GM13977 (cell line): Measurements from ENCODE around the gene PPP2R2D.
A peak's percentile ranks its signal among the peaks of the same experiment; 100 is the strongest.
"Not testable (repeated sequence)": the region's sequence is repeated elsewhere in the genome, so short reads cannot be mapped to it uniquely, and the experiment has no call there.

Experiments used
- DNase-seq: peaks from one replicate; pipeline ENCODE4 v3.0.0; 2012; ENCODE audit warnings: low spot score
- in situ Hi-C: fragments of 300-500 bp; cut with MboI; formaldehyde crosslinking; loops from one replicate; pipeline ENCODE4 v1.12.0; 2022; ENCODE audit warnings: low sequenced_read_pairs, low pct_unique_long_range_greater_than_20kb, mixed read lengths, inconsistent platforms; ENCODE audit not compliant: unreplicated experiment
- TF ChIP-seq, protein P1 (sequence below): IDR thresholded peaks from 2 replicates; pipeline ENCODE4 v1.5.1; 2012; ENCODE audit warnings: mild to moderate bottlenecking, control low read depth; ENCODE audit not compliant: insufficient read depth; ENCODE audit errors: extremely low read depth, missing control alignments

Gene PPP2R2D

DNA sequence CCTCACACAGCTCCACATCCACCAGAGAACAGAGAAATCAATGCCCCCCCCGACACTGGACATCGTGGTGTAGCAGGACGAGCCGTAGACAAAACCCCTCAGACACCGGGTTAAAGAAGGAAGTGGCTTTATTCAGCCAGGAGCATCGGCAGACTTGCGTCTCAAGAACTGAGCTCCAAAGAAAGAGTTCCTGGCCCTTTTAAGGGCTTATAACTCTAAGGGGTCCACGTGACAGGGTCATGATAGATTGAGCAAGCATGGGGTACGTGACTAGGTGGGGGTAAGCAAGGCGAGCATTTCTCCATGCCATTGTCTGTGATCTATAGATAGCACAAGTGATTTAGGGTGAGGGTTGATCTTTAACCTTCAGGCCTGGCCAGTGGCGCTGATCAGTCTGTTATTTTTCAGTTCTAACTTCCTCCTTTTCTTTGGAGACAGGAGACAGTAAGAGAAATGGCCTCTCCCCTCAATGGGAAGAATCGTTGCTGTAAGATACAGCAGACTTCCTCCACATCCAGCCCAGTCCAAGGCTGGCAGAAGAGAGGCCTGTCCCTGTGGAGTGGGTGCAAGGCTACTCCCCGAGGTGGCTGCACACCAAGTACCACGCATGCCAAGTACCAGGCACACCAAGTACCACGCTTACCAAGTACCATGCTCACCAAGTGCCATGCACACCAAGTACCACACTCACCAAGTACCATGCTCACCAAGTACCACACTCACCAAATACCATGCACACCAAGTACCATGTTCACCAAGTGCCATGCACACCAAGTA lies 19.5 kb upstream of the PPP2R2D start:
- in situ Hi-C loops = loop anchor here (25.0 kb wide), 2 partner anchors 256 to 1694 kb away; no protein-coding TSS in a partner anchor
- TF ChIP-seq, protein P1, sequence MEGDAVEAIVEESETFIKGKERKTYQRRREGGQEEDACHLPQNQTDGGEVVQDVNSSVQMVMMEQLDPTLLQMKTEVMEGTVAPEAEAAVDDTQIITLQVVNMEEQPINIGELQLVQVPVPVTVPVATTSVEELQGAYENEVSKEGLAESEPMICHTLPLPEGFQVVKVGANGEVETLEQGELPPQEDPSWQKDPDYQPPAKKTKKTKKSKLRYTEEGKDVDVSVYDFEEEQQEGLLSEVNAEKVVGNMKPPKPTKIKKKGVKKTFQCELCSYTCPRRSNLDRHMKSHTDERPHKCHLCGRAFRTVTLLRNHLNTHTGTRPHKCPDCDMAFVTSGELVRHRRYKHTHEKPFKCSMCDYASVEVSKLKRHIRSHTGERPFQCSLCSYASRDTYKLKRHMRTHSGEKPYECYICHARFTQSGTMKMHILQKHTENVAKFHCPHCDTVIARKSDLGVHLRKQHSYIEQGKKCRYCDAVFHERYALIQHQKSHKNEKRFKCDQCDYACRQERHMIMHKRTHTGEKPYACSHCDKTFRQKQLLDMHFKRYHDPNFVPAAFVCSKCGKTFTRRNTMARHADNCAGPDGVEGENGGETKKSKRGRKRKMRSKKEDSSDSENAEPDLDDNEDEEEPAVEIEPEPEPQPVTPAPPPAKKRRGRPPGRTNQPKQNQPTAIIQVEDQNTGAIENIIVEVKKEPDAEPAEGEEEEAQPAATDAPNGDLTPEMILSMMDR = no peak
- no peak for DNase-seq

- TF ChIP-seq, protein P1 = no peak
- in situ Hi-C loops = loop anchor here (25.0 kb wide), 2 partner anchors 255 to 1695 kb away; no protein-coding TSS in a partner anchor
- DNase-seq = no peak
Observed at GRCh38 chr10:131882151-131882550, 18.7 kb upstream of the PPP2R2D start.

DNA sequence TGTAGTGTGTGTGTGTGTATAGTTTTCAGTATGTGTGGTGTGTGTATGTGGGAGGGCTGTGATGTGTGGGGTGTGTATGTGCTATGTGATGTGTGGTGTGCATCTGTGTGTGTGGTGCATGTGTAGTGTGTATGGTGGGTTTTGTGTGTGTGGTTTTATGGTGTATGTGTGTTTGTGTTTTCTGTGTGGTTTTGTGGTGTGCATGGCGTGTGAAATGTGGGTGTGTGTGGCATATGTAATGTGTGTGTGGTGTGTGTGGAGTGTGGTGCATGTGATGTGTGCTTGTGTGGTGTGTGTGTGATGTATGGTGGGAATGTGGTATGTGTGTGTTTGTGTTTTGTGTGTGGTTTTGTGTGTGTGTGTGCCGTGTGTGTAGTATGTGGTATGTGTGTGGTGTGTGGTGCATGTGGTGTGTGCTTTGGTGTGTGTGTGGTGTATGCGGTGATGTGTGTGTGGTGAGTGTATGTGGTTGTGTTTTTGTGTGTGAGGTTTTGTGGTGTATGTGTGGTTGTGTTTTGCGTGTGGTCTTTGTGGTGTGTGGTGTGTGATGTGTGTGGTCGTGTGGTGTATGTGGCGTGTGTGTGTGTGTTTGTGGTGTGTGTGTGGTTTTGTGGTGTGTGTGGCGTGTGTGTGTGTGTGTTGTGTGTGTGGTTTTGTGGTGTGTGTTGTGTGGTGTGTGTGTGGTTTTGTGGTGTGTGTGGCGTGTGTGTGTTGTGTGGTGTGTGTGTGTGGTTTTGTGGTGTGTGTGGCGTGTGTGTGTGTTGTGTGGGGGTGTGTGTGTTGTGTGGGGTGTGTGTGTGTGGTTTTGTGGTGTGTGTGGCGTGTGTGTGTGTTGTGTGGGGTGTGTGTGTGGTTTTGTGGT lies 18.0 kb upstream of the PPP2R2D start:
- TF ChIP-seq, protein P1 = no peak
- in situ Hi-C loops = loop anchor here (25.0 kb wide), 2 partner anchors 254 to 1696 kb away; no protein-coding TSS in a partner anchor
- no peak for DNase-seq

DNA sequence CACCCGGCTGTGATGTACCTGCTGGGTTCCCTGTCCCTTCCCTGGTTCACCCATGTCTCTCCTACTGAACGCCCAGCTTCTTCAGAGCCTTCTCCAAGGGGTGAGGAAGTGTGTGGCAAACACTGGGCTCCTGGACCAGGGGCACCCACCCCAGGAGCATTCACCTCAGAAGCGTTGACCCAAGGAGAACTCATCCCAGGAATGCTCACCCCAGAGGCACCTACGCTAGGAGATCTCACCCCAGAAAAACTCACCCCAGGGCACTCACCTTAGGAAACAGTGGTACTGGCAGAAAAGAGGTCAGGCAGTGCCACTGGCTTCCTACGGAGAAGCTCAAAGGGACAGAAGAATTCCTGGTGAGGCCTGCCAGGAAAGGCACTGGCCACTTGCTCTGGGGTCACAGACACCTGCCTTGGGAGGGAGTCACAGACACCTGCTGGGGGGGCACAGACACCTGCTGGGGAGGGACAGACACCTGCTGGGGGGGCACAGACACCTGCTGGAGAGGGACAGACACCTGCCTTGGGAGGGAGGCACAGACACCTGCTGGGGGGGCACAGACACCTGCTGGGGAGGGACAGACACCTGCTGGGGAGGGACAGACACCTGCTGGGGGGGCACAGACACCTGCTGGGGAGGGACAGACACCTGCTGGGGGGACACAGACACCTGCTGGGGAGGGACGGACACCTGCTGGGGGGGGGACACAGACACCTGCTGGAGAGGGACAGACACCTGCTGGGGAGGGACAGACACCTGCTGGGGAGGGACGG lies 17.0 kb upstream of the PPP2R2D start:
- DNase-seq = not testable (repeated sequence)
- in situ Hi-C loops = loop anchor here (25.0 kb wide), 2 partner anchors 253 to 1697 kb away; no protein-coding TSS in a partner anchor

GRCh38 chr10:131885391-131886165 lies 15.2 kb upstream of the PPP2R2D start:
- peak; percentile 88 for DNase-seq
- in situ Hi-C loops = loop anchor here (5.0 to 25.0 kb wide), 3 partner anchors 142 to 1698 kb away; no protein-coding TSS in a partner anchor
- TF ChIP-seq, protein P1 = peak; percentile 99

- DNase-seq = no peak
- in situ Hi-C loops = loop anchor here (5.0 to 25.0 kb wide), 3 partner anchors 141 to 1699 kb away; no protein-coding TSS in a partner anchor
- TF ChIP-seq, protein P1 = no peak
Observed at GRCh38 chr10:131886237-131886636, 14.6 kb upstream of the PPP2R2D start.
